Stimulated activated CD8-positive, alpha-beta memory T cell treated with anti-CD3 and anti-CD28 coated beads, Interleukin-4, amount 100 ng/mL, for 48 hours (primary cell): ENCODE measurements around the gene SNX30.
A peak's percentile ranks its signal among the peaks of the same experiment; 100 is the strongest.

Source experiments
- DNase-seq: peaks from one replicate; pipeline ENCODE4 v3.0.0-alpha.2; 2020

SNX30 gene

DNA sequence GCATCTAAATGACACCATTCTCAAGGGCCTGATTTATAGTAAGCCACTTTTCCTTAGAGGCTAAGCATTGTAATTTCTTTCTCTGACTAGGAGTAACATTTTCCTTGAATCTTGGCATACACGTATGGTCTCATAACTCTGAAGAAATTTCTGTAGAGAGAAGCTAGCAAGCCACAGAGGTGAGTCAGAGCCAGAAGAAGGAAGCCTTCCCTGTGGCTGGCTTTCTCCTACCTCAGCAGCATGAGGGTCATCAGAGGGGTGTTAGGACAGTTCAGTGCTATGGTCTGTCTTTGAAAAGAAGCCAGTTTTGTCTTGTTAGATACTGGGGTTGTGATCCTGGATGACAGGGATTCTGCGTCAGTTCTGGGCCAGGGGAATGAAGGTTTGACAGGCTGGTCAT lies 3.2 kb downstream of the SNX30 start:
- DNase-seq = peak; percentile 50

GRCh38 chr9:112754578-112754977 lies 4.0 kb downstream of the SNX30 start:
- DNase-seq = peak; percentile 53

DNA sequence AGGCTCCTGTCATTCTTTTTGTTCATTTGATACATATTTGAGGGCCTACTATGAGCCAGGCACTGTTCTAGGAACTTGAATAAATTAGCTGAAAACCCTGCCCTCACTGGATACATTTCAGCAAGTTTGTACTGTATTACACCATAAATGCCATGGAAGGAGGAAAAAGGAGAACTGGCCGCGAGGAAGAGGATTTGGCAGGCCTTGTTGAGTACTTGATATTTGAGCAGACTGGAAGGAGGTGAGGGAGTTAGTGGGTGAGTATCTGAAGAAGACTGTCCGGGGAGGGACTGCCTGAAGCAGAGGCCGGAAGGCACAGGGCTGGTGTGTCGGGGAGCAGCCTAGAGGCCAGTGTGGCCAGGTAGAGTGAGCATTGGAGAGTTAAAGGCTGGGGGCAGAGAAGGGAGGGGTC lies 4.5 kb downstream of the SNX30 start:
- no peak for DNase-seq

- DNase-seq = no peak
Measured at GRCh38 chr9:112755675-112756074, 5.1 kb downstream of the SNX30 start.

DNA sequence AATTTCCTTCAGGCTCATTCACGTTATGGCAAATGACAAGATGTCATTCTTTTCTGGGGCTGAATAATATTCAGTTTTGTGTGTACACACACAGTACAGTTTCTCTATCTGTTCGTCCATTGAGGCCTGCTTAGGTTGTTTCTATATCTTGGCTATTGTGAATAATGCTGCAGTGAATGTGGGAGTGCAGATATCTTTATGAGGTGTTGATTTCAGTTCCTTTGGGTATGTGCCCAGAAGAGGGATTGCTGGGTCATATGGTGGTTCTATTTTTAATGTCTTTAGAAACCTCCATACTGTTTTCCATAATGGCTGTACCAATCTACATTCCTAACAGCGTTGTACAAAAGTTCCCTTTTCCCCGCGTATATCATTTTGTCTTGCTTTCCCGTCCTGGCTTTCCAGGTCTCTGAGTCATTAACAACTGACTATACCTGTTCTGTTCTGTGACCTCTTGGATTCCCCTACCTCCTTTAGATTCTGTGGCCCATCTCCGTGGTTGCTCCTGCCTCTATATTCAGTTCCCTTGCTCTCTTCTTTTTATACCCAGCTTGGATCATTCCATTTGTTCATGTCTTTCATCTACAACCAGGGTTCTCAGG lies 6.8 kb downstream of the SNX30 start:
- no peak for DNase-seq

GRCh38 chr9:112757940-112758339 lies 7.4 kb downstream of the SNX30 start:
- no peak for DNase-seq

DNA sequence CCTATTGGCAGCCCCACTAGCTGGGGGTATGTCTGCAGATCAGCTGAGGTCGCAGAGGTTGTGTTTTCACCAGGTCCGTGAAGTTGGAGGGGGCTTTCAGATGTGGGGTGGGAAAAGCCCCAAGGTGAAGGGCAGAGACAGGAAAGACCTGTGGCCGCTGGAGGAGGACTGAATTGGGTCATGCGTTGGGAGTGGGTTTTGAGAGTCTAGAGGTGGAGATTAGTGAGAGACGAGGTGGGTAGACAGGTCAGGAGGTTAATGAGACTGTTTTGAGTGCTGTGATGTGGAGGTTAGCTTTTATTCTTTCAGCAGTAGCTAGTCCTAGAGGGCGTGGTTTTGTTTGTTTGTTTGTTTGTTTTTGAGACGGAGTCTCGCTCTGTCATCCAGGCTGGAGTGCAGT lies 10.3 kb downstream of the SNX30 start:
- no peak for DNase-seq

DNA sequence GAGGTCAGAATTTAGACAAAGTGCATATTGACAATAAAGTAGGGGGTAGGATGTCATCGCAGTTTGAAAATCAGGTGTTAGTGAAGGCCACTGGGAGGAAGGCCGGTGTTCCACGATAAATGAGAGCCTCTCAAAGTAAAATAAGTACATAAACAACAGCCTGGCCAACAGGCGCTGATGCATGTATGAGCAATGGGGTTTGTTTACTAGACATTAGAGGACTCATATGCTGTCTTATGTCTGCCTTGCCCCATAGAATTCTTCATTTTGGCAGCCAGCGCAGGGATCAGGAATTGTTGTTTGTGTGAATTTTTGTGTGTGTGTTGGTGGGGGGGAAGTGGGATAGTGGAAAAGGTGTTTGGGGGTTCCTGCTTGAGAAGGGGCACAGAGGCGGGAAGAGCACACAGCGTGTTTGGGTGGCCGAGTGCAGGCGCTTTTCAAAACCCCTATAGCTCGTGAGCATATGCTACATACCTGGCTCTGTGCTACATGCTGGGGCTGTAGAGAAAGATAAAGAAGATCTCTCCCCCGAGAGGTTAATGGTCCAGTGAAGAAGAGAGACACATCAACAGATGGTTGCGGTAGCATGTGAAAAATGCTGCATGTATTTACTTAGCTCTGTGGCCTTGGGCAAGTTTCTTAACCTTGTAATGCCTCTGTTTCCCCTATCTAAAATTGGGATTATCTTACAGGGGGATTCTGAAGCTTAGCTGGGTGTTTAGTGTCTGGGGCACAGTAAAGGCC lies 11.5 kb downstream of the SNX30 start:
- DNase-seq = no peak

DNA sequence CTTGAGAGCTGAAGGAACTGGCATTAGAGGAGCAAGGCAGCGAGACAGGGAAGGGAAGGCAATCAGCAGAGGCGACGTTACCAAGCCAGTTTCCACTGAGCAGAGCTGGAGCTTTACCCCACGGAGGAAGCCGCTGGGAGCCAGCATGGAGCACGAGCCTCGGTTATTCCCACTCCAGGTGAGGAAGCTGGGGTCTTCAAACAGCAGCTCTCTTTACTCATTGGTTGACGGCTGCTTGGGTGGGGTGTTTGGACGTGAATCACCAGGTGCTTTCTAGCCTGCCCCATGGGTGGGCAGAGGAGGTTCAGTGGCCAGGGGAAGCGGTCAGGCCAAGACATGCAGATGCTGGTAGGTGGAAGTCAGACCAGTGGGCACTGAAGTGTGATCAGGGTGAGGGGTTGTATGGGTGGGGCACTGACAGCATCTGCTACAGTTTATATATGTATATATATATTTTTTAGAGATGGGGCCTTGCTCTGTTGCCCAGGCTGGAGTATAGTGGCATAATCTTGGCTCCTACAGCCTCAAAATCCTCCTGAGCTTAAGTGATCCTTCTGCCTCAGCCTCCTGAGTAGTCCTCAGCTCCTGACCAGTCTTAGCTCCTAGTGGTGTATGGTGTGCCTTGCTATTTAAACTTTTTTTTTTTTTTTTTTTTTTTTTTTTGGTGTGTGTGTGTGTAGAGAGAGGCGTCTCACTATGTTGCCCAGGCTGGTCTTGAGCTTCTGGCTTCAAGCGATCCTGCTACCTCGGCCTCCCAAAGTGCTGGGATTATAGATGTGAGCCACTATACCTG lies 12.4 kb downstream of the SNX30 start:
- DNase-seq = no peak

GRCh38 chr9:112764344-112764743 lies 13.8 kb downstream of the SNX30 start:
- DNase-seq = no peak

DNA sequence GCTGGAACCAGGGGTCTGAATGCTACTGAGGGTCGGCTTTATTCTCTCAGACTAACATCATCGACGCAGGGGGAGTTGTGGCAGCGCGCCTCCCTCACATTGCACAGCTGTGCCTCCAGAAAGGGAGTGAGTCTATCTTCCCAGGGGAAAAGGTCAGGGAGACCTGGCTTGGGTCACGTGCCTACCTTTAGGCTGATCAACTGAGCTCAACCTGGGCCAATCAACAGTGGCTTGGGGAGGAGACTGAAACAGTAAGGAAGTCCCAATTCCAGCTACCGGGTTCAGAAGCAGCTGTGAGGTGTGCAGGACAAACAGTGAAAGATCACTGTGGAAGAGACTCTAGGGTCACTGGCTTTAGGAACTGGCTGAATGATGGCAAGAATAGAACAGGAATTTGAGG lies 14.3 kb downstream of the SNX30 start:
- no peak for DNase-seq

- no peak for DNase-seq
Measured at GRCh38 chr9:112765281-112765680, 14.7 kb downstream of the SNX30 start.

DNA sequence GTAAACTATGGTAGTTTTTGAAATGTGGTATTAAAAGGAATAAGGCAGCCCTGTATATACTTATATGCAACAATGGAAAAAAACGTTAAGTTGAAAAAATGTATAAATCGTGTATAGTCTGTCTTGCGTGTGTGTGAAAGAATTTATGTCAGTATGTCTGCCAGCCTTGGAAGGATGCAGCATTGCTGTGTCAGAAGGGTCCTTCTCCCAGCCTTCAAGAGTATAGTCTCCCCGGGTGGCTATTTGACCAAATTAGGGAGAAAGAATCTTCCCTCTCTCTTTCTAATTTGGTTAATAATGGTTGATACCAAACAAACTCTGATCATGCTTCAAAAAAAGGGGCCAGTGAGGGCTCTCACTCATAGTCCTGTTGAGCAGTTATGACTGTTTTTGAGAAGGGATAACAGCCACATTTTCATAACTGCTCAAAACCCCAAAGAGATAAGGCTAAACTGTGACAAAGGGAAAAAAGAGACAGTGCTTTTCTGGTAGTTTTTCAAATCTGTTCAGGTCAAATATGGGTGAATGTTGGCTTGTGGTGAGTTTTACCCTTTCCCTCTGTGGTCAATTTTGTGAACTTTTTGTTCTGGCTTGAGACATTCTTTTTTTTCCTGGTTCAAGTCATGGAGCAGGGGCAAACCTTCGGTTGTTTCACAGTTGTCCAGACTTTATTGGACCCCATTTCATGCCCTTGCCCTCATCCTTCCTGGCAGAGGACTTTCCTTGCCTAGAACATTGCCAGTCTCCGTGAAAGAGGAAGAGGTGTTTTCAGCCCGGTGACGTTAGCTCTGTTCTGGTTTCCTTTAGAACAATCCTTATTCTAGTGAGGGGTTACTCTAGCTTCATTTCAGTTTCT lies 21.0 kb downstream of the SNX30 start:
- DNase-seq = peak; percentile 27

- no peak for DNase-seq
Measured at GRCh38 chr9:112772215-112772509, 21.6 kb downstream of the SNX30 start.

DNA sequence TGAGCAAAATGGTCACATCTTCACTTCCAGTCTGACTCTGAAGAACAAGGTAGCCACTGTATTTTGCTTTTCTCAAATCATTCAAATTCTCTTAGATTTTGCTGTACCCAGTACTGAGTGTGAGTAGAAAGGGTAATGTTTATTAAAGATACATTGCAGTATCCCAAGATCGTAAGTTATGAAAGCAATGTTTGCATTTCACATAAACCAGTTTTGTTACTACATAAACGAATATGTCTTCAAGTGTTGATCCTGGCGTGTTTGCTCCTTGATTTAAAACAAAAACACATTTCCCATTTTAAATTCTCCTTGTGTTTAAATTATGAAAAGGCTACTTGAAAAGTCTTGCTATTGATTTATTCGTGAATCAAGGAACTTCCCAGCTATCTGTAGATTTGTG lies 22.0 kb downstream of the SNX30 start:
- DNase-seq = no peak

GRCh38 chr9:112774006-112774996 lies 23.7 kb downstream of the SNX30 start:
- DNase-seq = no peak

- DNase-seq = peak; percentile 31
Measured at GRCh38 chr9:112777914-112778313, 27.4 kb downstream of the SNX30 start.

DNA sequence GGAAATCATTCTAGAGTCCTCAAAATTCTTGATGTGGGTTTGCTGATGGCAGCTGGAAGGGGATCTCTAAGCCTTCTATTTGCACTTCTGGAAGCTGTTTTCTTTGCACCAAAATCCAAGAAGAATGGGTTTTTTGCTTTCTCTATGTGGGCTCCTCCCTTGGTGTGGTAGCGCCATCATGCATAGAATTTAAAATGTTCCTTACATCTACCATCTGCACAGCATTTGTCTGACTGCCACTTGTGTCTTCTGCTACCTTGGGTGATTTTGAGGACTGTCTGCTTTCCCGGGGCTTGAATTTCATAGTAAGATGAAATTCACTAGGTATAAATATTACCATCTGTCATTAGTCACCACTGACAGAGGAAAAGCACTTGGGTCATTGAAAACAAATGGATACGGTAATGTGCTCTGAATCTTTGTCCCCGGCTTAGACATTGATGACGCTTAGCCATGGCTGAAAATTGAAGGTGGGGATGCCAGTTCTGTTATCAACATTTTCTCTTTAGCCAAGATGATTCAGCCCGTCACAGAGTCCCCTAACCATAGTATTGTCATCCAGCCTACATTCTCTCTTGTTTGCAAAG lies 30.0 kb downstream of the SNX30 start:
- no peak for DNase-seq

GRCh38 chr9:112782218-112782617 lies 31.7 kb downstream of the SNX30 start:
- DNase-seq = no peak

- DNase-seq = no peak
Measured at GRCh38 chr9:112783551-112783954, 33.0 kb downstream of the SNX30 start.

DNA sequence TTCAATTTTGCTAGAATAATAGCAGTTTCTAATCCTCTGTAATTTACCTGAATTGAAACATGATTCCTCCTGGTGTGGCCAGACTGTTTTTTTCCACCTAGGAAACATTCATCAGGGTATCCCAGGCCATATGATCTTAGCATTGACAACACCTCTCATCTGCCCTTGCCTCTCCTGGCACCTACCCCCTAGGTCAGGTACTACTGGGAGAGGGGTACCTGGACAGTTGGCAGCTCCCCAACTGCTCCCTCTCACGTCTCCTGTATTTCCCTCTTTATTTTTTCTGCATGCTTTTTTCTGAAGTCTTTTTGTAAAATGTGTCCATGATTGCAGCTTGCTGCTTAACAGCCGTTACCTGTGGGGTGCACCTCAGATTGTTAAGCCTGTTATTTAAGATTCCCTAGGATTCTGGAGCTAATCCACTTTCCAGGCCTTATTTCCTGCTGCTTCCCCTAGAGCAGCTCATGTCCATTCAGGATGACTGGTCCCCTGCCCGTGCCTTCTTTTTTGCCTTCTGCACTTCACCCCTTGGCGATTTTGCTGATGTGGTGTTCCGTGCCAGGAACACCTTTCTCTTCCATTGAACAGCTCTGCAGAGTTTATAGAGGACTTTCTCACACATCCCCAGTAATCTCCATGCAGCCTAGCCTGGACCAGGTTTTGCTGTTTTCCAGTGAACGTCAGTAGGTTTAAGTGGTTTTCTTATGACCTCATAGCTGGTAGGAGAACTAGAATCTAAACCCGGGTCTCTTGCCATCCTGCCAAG lies 33.6 kb downstream of the SNX30 start:
- DNase-seq = no peak
